ENCODE results near the gene ABHD17A. TPM values are rescaled to one million over a fixed set of nuclear protein-coding genes. Genes with fewer than 3 reads are reported as not detected.

ABHD17A gene
- total RNA-seq, 3 donors from 2014 or later: 62.4 to 81.3 (median 76.0) TPM

GRCh38 chr19:1906985-1907562, 21.8 kb upstream of the ABHD17A start:
- no peaks in the 10 kb centered on the region for H3K27me3 ChIP-seq
- peaks cover 11 to 13% of the 10 kb centered on the region in 2 donors for H3K4me1 ChIP-seq
- no peak for DNase-seq (ENCODE audit: low spot score in 2 of 2)
- no peaks in the 10 kb centered on the region for H3K9me3 ChIP-seq
- H3K36me3 ChIP-seq: no peaks in the 10 kb centered on the region
- peak overlapping the region in 1 of 3 donors; percentile 52 for H3K4me3 ChIP-seq
- intact Hi-C loops (cut with DNase I; ENCODE audit: low total_unique reads): loop anchor here (10.0 kb wide), 1 partner anchor 188 kb away; the partner anchor contains the start of genes IZUMO4 and MOB3A
- H3K27ac ChIP-seq: peak overlapping the region; percentile 93 to 94
- TF ChIP-seq CTCF (IDR thresholded peaks at IDR 0.05): no peak
- TF ChIP-seq POLR2A (IDR thresholded peaks at IDR 0.05): no peak
- no peak for TF ChIP-seq POLR2AphosphoS5 (IDR thresholded peaks at IDR 0.05)

- peak overlapping the region; percentile 94 to 95 for H3K27ac ChIP-seq
- intact Hi-C loops (cut with DNase I; ENCODE audit: low total_unique reads): loop anchor here (10.0 kb wide), 1 partner anchor 189 kb away; the partner anchor contains the start of genes IZUMO4 and MOB3A
- DNase-seq (ENCODE audit: low spot score in 2 of 2): no peak
- H3K36me3 ChIP-seq: no peaks in the 10 kb centered on the region
- H3K9me3 ChIP-seq: no peaks in the 10 kb centered on the region
- peaks cover 11 to 13% of the 10 kb centered on the region in 2 donors for H3K4me1 ChIP-seq
- TF ChIP-seq CTCF (IDR thresholded peaks at IDR 0.05) (no peak), POLR2AphosphoS5 (IDR thresholded peaks at IDR 0.05) (no peak), POLR2A (IDR thresholded peaks at IDR 0.05) (no peak)
- H3K4me3 ChIP-seq: peak overlapping the region; percentile 69 to 82 (median 70)
- no peaks in the 10 kb centered on the region for H3K27me3 ChIP-seq
Observed at GRCh38 chr19:1905863-1906375, 20.6 kb upstream of the ABHD17A start.

GRCh38 chr19:1905110-1905862, 20.0 kb upstream of the ABHD17A start, which contains the start of the genes ADAT3 and SCAMP4:
TSS of gene ADAT3 (plus strand) at chr19:1905399. CDS start at chr19:1912048, 6,649 bp downstream.
TSS of gene SCAMP4 (plus strand) at chr19:1905399. CDS start at chr19:1915020, 9,621 bp downstream.
- no peaks in the 10 kb centered on the region for H3K9me3 ChIP-seq
- H3K4me1 ChIP-seq: peaks cover 11 to 13% of the 10 kb centered on the region in 2 donors
- no peaks in the 10 kb centered on the region for H3K27me3 ChIP-seq
- peak within 1 kb of the TSS; percentile 94 to 95 for H3K27ac ChIP-seq
- intact Hi-C loops (cut with DNase I; ENCODE audit: low total_unique reads): loop anchor here (10.0 kb wide), 1 partner anchor 190 kb away; the partner anchor contains the start of genes IZUMO4 and MOB3A
- H3K4me3 ChIP-seq: peak within 1 kb of the TSS; percentile 69 to 82 (median 70)
- peak; percentile 98 to 100 for DNase-seq (ENCODE audit: low spot score in 2 of 2)
- H3K36me3 ChIP-seq: no peaks in the 10 kb centered on the region
- peak; percentile 80 for TF ChIP-seq POLR2A (IDR thresholded peaks at IDR 0.05)
- TF ChIP-seq POLR2AphosphoS5 (IDR thresholded peaks at IDR 0.05): peak in 2 of 3 donors; percentile 77 to 86
- no peak for TF ChIP-seq CTCF (IDR thresholded peaks at IDR 0.05)

GRCh38 chr19:1904860-1905109, 19.5 kb upstream of the ABHD17A start:
- no peaks in the 10 kb centered on the region for H3K9me3 ChIP-seq
- H3K27me3 ChIP-seq: no peaks in the 10 kb centered on the region
- peak overlapping the region; percentile 94 to 95 for H3K27ac ChIP-seq
- DNase-seq (ENCODE audit: low spot score in 2 of 2): no peak
- H3K36me3 ChIP-seq: no peaks in the 10 kb centered on the region
- no peak for TF ChIP-seq POLR2A (IDR thresholded peaks at IDR 0.05)
- no peak for TF ChIP-seq CTCF (IDR thresholded peaks at IDR 0.05)
- no peak for TF ChIP-seq POLR2AphosphoS5 (IDR thresholded peaks at IDR 0.05)
- intact Hi-C loops (cut with DNase I; ENCODE audit: low total_unique reads): loop anchor here (10.0 kb wide), 1 partner anchor 190 kb away; the partner anchor contains the start of genes IZUMO4 and MOB3A
- peaks cover 8 to 9% of the 10 kb centered on the region in 2 donors for H3K4me1 ChIP-seq
- peak overlapping the region; percentile 69 to 82 (median 70) for H3K4me3 ChIP-seq
